KMS-11 (cell line): ENCODE results near the gene CHRNA10.

ENCODE experiments used
- H2AFZ ChIP-seq: fragments of 200-600 bp; sonication (generic); 2 replicates; pipeline ENCODE4 v1.6.1; 2016; ENCODE audit warnings: antibody characterized with exemption, mixed run types, low read depth
- H3K27ac ChIP-seq: fragments of 200-600 bp; sonication (generic); 2 replicates; pipeline ENCODE4 v1.6.1; 2016; ENCODE audit warnings: mild to moderate bottlenecking, mixed run types
- H3K27me3 ChIP-seq: fragments of 200-600 bp; sonication (generic); 2 replicates; pipeline ENCODE4 v1.6.1; 2017; ENCODE audit warnings: mild to moderate bottlenecking, low read depth, mixed run types, moderate library complexity; ENCODE audit not compliant: insufficient read depth
- H3K36me3 ChIP-seq: fragments of 200-600 bp; sonication (generic); 2 replicates; pipeline ENCODE4 v1.6.1; 2017; ENCODE audit warnings: mild to moderate bottlenecking, mixed run types; ENCODE audit not compliant: insufficient read depth
- H3K4me1 ChIP-seq: fragments of 200-600 bp; sonication (generic); 2 replicates; pipeline ENCODE4 v1.6.1; 2016; ENCODE audit warnings: mild to moderate bottlenecking, low read depth, mixed run types; ENCODE audit not compliant: poor library complexity, severe bottlenecking
- H3K4me2 ChIP-seq: fragments of 200-600 bp; sonication (generic); 2 replicates; pipeline ENCODE4 v1.7.0; 2016; ENCODE audit warnings: mild to moderate bottlenecking, mixed run types
- H3K4me3 ChIP-seq: fragments of 200-600 bp; sonication (generic); IDR thresholded peaks from 2 replicates; pipeline ENCODE4 v1.6.1; 2017; ENCODE audit warnings: low read depth, low read length, mixed read lengths; ENCODE audit not compliant: insufficient read depth
- H3K79me2 ChIP-seq: fragments of 200-600 bp; sonication (generic); 2 replicates; pipeline ENCODE4 v1.6.1; 2016; ENCODE audit warnings: low read depth, mixed run types; ENCODE audit not compliant: insufficient read depth
- H3K9ac ChIP-seq: fragments of 200-600 bp; sonication (generic); 2 replicates; pipeline ENCODE4 v1.6.1; 2016; ENCODE audit warnings: mild to moderate bottlenecking, mixed run types
- H4K20me1 ChIP-seq: fragments of 200-600 bp; sonication (generic); 2 replicates; pipeline ENCODE4 v1.6.1; 2016; ENCODE audit warnings: mild to moderate bottlenecking, mixed run types; ENCODE audit not compliant: insufficient read depth
- CTCF ChIP-seq: fragments of 200-600 bp; sonication (generic); conservative IDR thresholded peaks from 2 replicates; pipeline ENCODE4 v1.6.1; 2017; ENCODE audit warnings: low read depth, mild to moderate bottlenecking, antibody characterized with exemption, low read length, moderate library complexity, mixed read lengths

The CHRNA10 gene

GRCh38 chr11:3626250-3626960 is 44.8 kb downstream of the CHRNA10 start:
- Histone ChIP-seq H3K4me2 (no peak overlapping the region), H3K4me3 (no peak overlapping the region), H3K9ac (no peak overlapping the region), H3K36me3 (no peaks in the 10 kb centered on the region), H2AFZ (no peak overlapping the region), H3K27ac (no peak overlapping the region), H3K79me2 (no peaks in the 10 kb centered on the region), H4K20me1 (no peaks in the 10 kb centered on the region), H3K4me1 (no peaks in the 10 kb centered on the region), H3K27me3 (no peaks in the 10 kb centered on the region)
- no peak for TF ChIP-seq CTCF

- Histone ChIP-seq H3K27me3 (no peaks in the 10 kb centered on the region), H3K79me2 (no peaks in the 10 kb centered on the region)
Observed at GRCh38 chr11:3623767-3624458, 47.3 kb downstream of the CHRNA10 start.

GRCh38 chr11:3623121-3623520 is 48.1 kb downstream of the CHRNA10 start:
- no peaks in the 10 kb centered on the region for H3K79me2 ChIP-seq
- H3K4me2 ChIP-seq, result no peak overlapping the region
- H4K20me1 ChIP-seq, result no peaks in the 10 kb centered on the region
- H3K27ac ChIP-seq, result no peak overlapping the region
- H3K9ac ChIP-seq, result no peak overlapping the region
- TF ChIP-seq CTCF, result no peak
- no peaks in the 10 kb centered on the region for H3K4me1 ChIP-seq
- no peaks in the 10 kb centered on the region for H3K36me3 ChIP-seq
- no peaks in the 10 kb centered on the region for H3K27me3 ChIP-seq
- no peak overlapping the region for H2AFZ ChIP-seq
- H3K4me3 ChIP-seq, result no peak overlapping the region

More at GRCh38 chr11:3623767-3624458, 47.3 kb downstream of the CHRNA10 start:
- H3K27ac ChIP-seq, result no peak overlapping the region
- no peaks in the 10 kb centered on the region for H3K36me3 ChIP-seq
- H4K20me1 ChIP-seq, result no peaks in the 10 kb centered on the region
- no peak overlapping the region for H3K4me3 ChIP-seq
- H3K4me2 ChIP-seq, result no peak overlapping the region
- H3K9ac ChIP-seq, result no peak overlapping the region
- H2AFZ ChIP-seq, result no peak overlapping the region
- no peak for TF ChIP-seq CTCF
- H3K4me1 ChIP-seq, result no peaks in the 10 kb centered on the region

GRCh38 chr11:3622521-3622920 is 48.7 kb downstream of the CHRNA10 start:
- no peaks in the 10 kb centered on the region for H3K79me2 ChIP-seq
- no peaks in the 10 kb centered on the region for H3K4me1 ChIP-seq

More at GRCh38 chr11:3622521-3622920, 48.7 kb downstream of the CHRNA10 start:
- no peaks in the 10 kb centered on the region for H4K20me1 ChIP-seq
- H3K4me2 ChIP-seq, result no peak overlapping the region
- H3K27ac ChIP-seq, result no peak overlapping the region
- H3K4me3 ChIP-seq, result no peak overlapping the region
- no peaks in the 10 kb centered on the region for H3K36me3 ChIP-seq
- H3K9ac ChIP-seq, result no peak overlapping the region
- no peak for TF ChIP-seq CTCF
- H3K27me3 ChIP-seq, result no peaks in the 10 kb centered on the region
- H2AFZ ChIP-seq, result no peak overlapping the region
